ENCODE results near the gene CHP2. TPM values are rescaled to one million over a fixed set of nuclear protein-coding genes. Genes with fewer than 3 reads are reported as not detected.
A peak's percentile ranks its signal among the peaks of the same experiment; 100 is the strongest.

The CHP2 gene
- total and polyA plus RNA-seq, 9 of the 15 experiments (the other 6 are each of a cell fraction or from before 2014, with no cell fraction given) = 0.23 to 1.1 (median 0.80) TPM

GRCh38 chr16:23786964-23787561 is 32.2 kb downstream of the CHP2 start:
- no peaks in the 10 kb centered on the region for H3K27me3 ChIP-seq (ENCODE audit: control insufficient read depth in 2 of 2, insufficient read depth in 2 of 2, low read length in 2 of 2)
- H3K9me3 ChIP-seq (replicated peaks; ENCODE audit: control insufficient read depth, insufficient read depth, low read depth, low read length) = peaks cover 4% of the 10 kb centered on the region; the same call in 1 of the 2 replicates
- H3K9me1 ChIP-seq (ENCODE audit: control insufficient read depth, insufficient read depth, low read length) = no peaks in the 10 kb centered on the region
- H3K27ac ChIP-seq (ENCODE audit: extremely low read depth, low read depth, low read length) = no peak overlapping the region
- in situ Hi-C loops (cut with MboI) (no loop called here), intact Hi-C loops (cut with micrococcal nuclease) (no loop called here)
- no peak overlapping the region for H3K4me2 ChIP-seq (ENCODE audit: insufficient read depth, low read length)
- H2AFZ ChIP-seq (ENCODE audit: low read depth, low read length) = peak overlapping the region; percentile 1; the same call in 1 of the 2 replicates
- DNase-seq (ENCODE audit: extremely low read depth in 1 of 4, low spot score in 3 of 4) (no peak), ATAC-seq (no peak), FAIRE-seq (no peak)
- no peaks in the 10 kb centered on the region for H3K36me3 ChIP-seq (ENCODE audit: control insufficient read depth, insufficient read depth, low read length)
- H3K4me3 ChIP-seq = no peak overlapping the region
- WGBS (ENCODE audit: insufficient coverage, low coverage, missing lambda C conversion rate) = 53% methylated on average over 6 of the region's 6 CpGs
- no TSS peak for BruUV-seq (replicated peaks)
- peaks cover 7 to 17% of the 10 kb centered on the region in 2 experiments; a peak in 3 of 5 replicates for H3K4me1 ChIP-seq (replicated peaks in 1 of 2; ENCODE audit: control insufficient read depth in 2 of 2, insufficient read depth in 2 of 2, low read length in 2 of 2)
- POLR2A ChIA-PET = interaction anchor here (0.6 to 1.1 kb wide), 4 partner anchors 11 to 187 kb away, joined by 3 read pairs; no protein-coding TSS in a partner anchor
- CTCF ChIA-PET (ENCODE audit: low intra/inter-chr PET ratio) = no interaction called here
- H3K79me2 ChIP-seq (ENCODE audit: control insufficient read depth, insufficient read depth, low read length) = no peaks in the 10 kb centered on the region
- no peak overlapping the region for H3K9ac ChIP-seq (ENCODE audit: insufficient read depth in 1 of 2, low read depth in 2 of 2, low read length in 2 of 2)
- no peaks in the 10 kb centered on the region for H4K20me1 ChIP-seq (replicated peaks; ENCODE audit: control insufficient read depth, insufficient read depth, low read length)
- no peak for TF ChIP-seq CHD4 (IDR thresholded peaks at IDR 0.05; ENCODE audit: insufficient read depth, insufficient replicate concordance, low read depth, low read length, poor library complexity, severe bottlenecking)
- no peak for TF ChIP-seq ZFP30 (CRISPR knock-in tag; IDR thresholded peaks at IDR 0.05; ENCODE audit: borderline replicate concordance)
- TF ChIP-seq PCBP1 (IDR thresholded peaks at IDR 0.05; ENCODE audit: low read depth, low read length, poor library complexity, severe bottlenecking) = no peak

DNA sequence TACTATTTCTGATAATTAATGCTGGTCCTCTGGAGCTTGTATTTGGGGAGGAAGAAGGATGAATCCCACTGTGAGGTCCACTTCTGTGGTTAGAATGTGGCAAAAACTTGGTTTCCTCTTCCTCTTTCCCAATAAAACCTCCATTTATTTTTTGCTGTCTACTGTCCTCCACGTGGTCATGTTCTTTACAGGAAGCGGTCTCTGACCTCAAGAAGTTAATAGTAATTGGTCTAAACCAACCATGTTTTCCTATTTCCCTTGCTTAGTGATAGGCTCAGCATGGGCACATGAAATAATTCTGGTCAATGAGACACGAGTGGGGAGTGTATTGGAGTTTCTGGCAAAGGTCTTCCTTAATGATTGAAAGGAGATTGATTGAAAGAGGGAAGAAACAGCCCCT is 33.9 kb downstream of the CHP2 start:
- H3K9me3 ChIP-seq (replicated peaks; ENCODE audit: control insufficient read depth, insufficient read depth, low read depth, low read length) = peaks cover 4% of the 10 kb centered on the region; the same call in 1 of the 2 replicates
- BruUV-seq (replicated peaks) = no TSS peak
- H3K9me1 ChIP-seq (ENCODE audit: control insufficient read depth, insufficient read depth, low read length) = no peaks in the 10 kb centered on the region
- DNase-seq (ENCODE audit: extremely low read depth in 1 of 4, low spot score in 3 of 4) (no peak), FAIRE-seq (no peak), ATAC-seq (no peak)
- CTCF ChIA-PET (ENCODE audit: low intra/inter-chr PET ratio) = no interaction called here
- H3K4me3 ChIP-seq = no peak overlapping the region
- H3K27ac ChIP-seq (ENCODE audit: extremely low read depth, low read depth, low read length) = no peak overlapping the region
- in situ Hi-C loops (cut with MboI) (no loop called here), intact Hi-C loops (cut with micrococcal nuclease) (no loop called here)
- no peaks in the 10 kb centered on the region for H3K27me3 ChIP-seq (ENCODE audit: control insufficient read depth in 2 of 2, insufficient read depth in 2 of 2, low read length in 2 of 2)
- POLR2A ChIA-PET = interaction anchor here (0.5 kb wide), 1 partner anchor 49 kb away, joined by 3 read pairs; no protein-coding TSS in a partner anchor
- no peaks in the 10 kb centered on the region for H3K36me3 ChIP-seq (ENCODE audit: control insufficient read depth, insufficient read depth, low read length)
- no peak overlapping the region for H3K4me2 ChIP-seq (ENCODE audit: insufficient read depth, low read length)
- peak overlapping the region; percentile 77 for H2AFZ ChIP-seq (ENCODE audit: low read depth, low read length)
- TF ChIP-seq USF2 (CRISPR knock-in tag; IDR thresholded peaks at IDR 0.05) = 0 out of 2 replicates have a peak, but pooled peaks have one; percentile 6
- TF ChIP-seq POU5F1 (IDR thresholded peaks at IDR 0.05; ENCODE audit: borderline replicate concordance, low read depth, low read length, partially characterized antibody) = no peak
- no peak for TF ChIP-seq MECOM (CRISPR knock-in tag; IDR thresholded peaks at IDR 0.05)
- 0 out of 2 replicates have a peak, but pooled peaks have one; percentile 15 for TF ChIP-seq SMAD4 (CRISPR knock-in tag; conservative IDR thresholded peaks at IDR 0.05)
- no peak for TF ChIP-seq NR2C2 (CRISPR knock-in tag; IDR thresholded peaks at IDR 0.05)
- peak; percentile 38; the same call in 1 of the 2 replicates for TF ChIP-seq NR2C2 (tag; IDR thresholded peaks at IDR 0.05)
- TF ChIP-seq ZNF589 (CRISPR knock-in tag; IDR thresholded peaks at IDR 0.05; ENCODE audit: low read depth) = peak; percentile 54; the same call in 1 of the 2 replicates
- 38% methylated on average over 3 of the region's 3 CpGs for WGBS (ENCODE audit: insufficient coverage, low coverage, missing lambda C conversion rate)
- no peaks in the 10 kb centered on the region for H3K79me2 ChIP-seq (ENCODE audit: control insufficient read depth, insufficient read depth, low read length)
- H3K9ac ChIP-seq (ENCODE audit: insufficient read depth in 1 of 2, low read depth in 2 of 2, low read length in 2 of 2) = no peak overlapping the region
- H3K4me1 ChIP-seq (replicated peaks in 1 of 2; ENCODE audit: control insufficient read depth in 2 of 2, insufficient read depth in 2 of 2, low read length in 2 of 2) = peaks cover 7 to 17% of the 10 kb centered on the region in 2 experiments; a peak in 3 of 5 replicates
- H4K20me1 ChIP-seq (replicated peaks; ENCODE audit: control insufficient read depth, insufficient read depth, low read length) = no peaks in the 10 kb centered on the region

Measured in K562 (cell line).